HPDE6-E6E7 (cell line): ENCODE data around the gene ANTXR1.
A peak's percentile ranks its signal among the peaks of the same experiment; 100 is the strongest.

Source experiments
- DNase-seq: peaks from one replicate; pipeline ENCODE4 v3.0.0; 2011; ENCODE audit warnings: missing footprints; ENCODE audit errors: extremely low spot score

Gene ANTXR1

DNA sequence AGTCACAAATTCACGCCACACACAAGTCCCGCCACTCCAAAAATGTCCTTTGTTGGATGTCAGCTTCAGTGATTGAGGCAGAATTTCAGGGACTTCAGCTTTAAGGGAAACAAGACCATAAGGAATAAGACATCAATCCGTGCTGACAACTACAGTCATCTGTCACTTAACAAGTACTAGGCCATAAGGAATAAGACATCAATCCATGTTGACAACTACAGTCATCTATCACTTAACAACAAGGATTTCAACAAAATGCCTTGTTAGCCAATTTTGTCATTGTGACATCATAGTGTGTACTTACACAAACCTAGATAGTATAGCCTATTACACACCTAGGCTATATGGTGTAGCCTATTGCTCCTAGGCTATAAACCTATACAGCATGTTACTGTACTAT, 58.0 kb downstream of the ANTXR1 start:
- no peak for DNase-seq

DNA sequence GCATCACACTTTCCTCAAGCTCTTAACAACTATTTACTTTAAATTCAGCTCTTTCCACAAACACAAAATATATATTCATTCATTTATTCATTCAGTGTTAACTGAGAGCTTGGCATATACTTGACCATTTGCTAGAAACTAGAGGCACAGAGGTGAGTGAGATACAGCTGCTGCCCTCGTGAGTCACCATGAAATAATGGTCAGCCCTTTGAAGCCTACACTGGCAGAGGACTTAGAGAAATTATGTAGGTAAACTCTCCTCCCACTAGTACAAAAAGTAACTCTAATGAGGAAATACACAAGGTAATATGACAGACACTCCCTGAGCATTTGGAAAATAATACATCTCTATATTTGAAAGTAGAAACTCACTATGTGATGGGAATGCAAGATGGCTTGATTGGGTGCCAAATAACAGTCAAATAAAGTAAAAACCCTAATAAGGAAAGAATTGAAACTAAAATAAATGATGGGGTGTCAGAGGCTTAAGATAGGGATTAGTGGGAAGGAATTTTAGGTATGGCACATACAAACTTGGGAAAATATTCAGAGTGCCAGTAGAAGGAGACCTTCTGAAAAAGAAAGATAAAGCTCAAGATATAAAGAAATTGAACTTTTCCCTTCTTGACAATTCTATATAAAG, 61.1 kb downstream of the ANTXR1 start:
- no peak for DNase-seq

DNA sequence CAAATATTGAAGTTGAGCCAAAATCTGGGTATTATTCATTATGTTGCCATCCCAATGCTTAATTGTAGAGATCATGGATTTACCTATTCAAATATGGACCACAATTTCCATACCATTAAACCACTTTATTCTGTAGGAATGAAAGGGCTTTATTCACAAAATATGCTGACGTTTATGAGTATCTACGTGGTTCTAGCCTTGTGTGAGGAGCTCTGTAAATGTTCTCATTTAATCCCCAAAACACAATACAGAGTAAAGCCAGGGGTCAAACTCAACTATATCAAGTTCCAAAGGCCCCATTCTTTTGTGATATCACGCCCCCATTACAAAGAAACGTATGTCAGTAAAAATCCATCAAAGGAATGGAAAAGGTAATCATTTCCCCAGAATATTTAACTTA, 61.9 kb downstream of the ANTXR1 start:
- DNase-seq: no peak

DNA sequence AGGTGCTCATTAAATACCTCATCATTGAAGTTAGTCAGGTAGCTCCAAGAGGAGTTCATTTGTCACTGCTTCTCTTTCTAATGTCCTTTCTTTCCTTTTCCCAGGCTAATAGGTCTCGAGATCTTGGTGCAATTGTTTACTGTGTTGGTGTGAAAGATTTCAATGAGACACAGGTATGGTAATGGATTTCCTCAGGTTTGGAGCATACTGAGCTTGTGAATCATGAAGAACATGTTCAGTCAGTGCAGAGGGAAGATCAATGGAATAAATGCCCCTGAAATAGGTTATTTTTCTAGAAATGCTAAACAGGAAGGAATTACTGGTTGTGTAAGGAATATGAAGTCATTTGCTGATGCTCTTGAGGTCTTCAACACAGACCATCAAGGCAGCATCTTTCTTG, 62.5 kb downstream of the ANTXR1 start:
- DNase-seq: no peak

DNA sequence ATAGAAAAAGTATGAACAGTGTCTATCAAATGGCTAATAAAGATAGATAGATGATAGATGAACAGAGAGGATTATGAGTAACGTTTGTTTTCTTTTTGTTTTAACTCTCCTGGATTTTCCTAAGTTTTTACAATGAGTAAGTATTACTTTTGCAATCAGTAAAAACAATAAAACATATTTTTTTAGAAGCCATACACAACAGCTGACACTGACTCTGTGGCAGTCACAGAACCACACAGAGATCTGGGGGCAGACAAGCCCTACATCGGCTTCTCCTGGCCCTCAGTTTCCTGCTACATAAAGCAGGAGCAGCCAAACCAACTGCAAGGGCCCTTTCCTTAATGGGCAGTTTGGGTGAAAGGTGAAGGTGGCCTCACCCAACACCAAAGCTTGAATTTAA, 63.6 kb downstream of the ANTXR1 start:
- DNase-seq: no peak

DNA sequence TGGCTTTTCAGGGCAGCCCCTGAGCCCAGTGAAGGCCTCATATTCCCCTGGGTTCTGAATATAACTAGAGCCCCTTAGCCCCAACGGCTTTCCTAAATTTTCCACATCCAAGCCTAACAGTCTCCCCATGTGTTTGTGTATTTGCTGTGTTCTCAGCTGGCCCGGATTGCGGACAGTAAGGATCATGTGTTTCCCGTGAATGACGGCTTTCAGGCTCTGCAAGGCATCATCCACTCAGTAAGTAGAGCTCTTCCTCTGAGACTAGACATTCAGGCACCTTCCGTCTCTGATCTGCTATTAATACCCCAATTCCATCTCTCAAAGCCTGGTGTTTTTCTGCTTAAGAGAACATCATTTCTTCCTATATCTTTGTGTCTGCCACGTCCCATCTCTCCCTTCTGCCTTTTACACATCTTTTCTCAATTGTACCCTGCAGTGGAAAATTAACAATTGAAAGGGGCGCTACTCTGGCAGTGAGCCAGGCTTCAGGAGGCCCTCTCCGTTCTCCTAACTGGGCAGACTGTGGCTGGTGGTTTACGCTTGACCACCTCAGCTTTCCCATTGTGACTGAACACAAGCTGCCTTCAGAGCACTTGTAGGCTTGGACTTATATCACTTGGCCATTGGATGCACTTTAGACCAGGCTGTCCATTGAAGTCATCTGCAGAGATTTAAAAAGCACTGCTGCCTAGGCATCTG, 64.4 kb downstream of the ANTXR1 start:
- DNase-seq: no peak

DNA sequence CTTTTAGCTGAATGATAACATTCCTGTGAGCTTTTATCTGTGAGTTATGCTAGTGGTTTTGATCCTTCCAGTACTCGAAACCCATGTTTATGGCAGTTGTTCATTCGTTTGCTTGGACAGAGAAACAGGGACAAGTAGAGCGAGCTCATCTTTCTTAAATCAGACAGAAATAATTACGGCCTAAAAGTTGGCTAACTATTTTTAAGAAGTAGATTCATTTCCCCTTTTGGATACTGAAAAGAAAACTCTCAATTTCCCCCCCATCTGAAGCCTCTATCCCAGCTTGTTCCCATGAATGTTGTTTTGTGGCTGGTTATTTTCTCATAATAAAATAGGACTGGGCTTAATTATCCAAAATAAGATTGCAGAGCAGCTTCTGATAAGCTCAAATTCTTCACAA, 67.1 kb downstream of the ANTXR1 start:
- DNase-seq: no peak

DNA sequence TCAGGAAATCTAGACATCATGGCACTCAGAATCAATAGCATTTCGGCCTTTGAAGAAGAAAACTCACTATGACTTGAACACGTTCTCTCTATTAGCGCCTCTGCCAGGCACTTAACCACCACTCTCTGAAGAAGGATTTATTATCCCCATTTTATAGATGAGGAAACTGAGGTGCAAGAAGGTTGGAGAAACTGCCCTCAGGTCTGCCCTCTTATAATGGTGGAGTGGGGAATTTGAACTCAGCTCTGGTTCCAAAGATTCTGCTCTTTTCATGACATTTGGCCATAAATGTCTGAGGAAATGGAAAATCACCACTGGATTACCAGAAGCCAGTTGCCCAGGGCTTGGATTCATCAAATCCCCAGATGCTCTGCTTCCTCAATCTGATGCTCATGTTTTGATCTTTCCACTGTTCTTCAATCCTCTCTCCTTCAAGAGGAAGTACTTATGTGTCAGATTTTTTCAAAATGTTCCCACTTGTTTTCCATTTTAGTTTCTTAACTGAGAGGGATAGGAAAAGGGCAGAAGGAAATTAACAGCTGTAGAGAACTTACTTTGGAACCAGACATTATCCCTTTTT, 68.1 kb downstream of the ANTXR1 start:
- no peak for DNase-seq

DNA sequence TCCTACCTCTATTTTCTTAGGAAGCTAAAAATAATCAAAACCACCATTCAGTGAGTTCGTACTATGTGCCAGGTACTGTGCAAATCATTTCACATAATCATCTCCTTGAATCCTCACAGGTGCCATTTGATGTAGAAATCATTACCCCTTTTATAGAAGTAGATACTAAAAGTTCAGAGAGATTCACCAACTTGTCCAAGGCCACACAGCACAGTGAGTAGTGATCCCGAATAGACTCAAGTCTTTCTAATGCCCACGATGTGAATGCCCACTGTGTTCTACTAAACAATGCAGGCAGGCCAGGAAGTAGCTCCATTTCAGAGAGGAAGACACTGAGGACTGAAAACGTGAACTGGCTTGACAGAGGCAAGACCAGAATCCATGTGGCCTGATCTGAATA, 68.8 kb downstream of the ANTXR1 start:
- no peak for DNase-seq

DNA sequence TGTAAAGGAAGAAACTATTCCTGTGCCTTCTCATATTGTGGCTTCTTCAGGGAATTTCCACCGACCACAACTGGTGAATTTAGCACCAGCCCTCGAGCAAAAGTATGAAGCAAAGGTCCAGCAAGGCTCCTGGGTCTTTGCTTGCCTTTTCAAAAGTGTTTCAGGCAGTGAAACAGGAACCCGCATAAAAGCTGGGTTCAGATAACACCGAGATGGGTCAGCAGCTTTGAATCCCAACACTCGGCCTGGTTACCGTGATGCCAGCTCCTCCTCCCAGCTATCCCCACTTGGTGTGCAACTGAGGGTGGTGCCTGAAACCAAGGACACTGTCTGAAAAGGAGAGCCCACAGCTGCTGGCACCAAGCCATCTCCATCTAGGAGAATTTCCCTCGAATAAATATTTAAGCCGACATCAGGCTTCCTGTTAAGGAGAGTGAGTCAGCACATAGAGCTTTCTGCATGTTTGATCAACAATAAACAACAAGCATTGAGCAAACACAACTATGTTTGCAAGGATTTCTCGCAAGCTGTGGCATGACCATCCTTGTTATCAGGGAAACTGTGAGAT, 69.5 kb downstream of the ANTXR1 start:
- DNase-seq: peak; percentile 72

DNA sequence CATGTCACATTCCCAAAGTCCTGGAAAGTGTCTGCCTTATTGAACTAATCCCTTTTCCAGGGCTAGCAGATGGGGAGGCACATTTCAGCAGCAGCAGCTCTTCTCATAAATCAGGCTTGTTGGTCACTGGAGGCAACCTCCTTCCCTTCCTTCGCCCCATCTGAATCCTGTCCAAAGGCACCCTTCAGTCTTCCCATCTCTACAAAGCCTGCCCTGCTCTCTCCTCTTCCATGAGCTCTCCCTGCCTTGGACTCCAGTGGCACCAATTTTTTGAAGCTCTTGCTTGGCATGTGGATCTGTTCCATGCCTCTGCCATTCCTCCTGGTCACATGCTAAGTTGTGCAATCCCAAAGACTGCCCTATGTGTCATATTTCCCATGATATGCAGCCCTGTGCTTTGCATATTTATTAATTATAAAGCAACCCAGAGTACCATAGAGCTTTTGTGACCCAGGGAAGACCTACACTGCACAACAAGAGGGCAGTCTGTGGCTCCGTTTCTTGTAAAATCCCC, 70.3 kb downstream of the ANTXR1 start:
- DNase-seq: peak; percentile 42

DNA sequence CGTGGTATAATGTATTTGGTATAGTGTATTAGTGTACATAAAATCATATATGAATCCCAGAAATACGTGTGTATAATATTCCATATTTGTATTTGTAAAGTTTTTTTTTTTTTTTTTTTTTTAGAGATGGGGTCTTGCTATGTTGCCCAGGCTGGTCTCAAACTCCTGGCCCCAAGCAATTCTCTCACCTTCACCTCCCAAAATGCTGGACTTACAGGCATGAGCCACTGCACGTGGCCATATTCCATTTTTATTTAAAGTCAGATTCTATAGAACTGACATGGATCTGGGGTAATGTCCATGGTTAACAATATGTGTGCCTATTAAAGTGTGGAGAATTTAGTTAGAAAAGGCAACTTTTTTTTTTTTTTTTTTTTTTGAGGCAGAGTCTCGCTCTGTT, 71.5 kb downstream of the ANTXR1 start:
- DNase-seq: no peak

DNA sequence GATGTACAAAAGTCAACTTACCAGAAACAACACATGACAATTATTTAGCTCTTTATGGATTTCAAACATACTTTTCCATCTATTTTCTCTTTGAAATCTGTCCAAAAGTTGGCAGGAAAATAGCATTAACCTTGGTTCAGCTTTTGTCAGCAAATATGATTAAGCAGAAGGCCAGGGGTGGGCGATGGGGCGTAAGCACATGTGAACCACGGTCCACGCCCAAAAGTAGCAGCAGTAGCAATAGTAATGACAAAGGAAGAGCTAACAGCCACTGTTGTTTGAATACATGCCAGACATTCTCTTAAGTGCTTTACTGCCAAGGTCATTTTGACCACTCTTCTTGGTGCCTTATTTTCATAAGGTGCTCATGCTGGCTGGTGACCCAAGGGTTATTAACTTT, 73.5 kb downstream of the ANTXR1 start:
- DNase-seq: no peak

DNA sequence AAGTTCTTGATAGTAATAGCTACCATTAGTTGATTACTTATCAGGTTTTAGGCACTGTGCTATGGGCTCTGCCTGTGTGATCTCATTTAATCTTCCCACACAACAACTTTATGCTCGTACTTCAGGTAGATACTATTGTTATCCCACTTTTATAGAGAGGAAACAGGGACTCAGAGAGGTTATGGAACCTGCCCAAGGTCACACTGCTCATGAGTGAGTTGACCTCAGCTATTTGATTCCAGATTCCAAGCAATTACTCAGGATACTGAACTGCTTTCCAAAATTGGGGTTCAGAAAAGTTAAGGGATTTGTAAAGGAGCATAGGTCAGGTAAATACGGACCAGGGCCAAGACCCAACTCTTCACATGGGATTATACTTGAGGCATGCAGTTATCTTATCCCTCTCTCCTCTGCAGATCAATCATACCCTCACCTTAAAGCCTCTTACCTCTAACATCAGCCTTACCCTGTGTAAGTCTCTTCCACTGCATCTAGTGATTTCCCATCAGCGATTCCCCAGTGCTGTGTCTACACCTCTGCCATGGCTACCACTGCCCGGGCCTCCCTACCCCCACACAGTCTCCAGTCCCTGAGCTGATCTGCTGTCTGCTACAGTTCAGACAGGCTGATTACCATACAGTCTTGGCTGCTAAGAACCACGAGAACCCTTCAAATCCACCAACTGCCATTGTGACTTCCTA, 74.4 kb downstream of the ANTXR1 start:
- DNase-seq: no peak

DNA sequence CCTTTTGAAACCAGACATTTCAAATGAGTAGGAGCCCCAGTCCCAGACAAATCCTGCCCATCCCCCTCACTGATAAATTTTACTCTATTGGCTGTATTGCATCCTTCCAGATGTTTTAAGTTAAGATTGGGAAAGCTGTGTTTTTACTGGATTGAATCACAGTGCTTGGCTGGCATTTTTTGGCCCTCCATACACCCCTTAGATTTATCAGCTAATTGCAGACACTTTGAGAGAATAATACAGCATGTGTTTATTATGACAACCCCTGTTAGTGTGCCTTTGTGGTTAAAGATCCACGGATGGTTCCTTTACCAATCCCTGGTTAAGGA, 74.9 kb downstream of the ANTXR1 start:
- no peak for DNase-seq

DNA sequence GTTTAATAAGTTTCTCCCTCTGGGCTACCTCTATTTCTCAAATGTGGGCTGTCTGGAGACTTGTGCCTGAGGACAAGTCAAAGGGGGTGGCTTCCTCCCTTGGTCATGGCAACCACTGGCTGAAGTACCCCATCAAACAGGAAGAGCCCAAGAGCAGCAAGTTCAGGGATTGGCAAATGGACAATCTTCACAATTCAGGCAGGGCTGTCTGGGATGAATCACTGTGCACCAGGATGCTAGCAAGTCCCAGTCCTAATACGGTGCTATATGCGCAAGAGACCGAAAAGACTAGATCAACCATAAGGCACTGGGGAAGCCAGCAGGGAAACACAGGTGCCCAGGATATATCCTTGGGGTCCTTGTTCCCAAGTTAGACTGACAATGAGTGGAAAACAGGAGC, 75.5 kb downstream of the ANTXR1 start:
- DNase-seq: no peak

DNA sequence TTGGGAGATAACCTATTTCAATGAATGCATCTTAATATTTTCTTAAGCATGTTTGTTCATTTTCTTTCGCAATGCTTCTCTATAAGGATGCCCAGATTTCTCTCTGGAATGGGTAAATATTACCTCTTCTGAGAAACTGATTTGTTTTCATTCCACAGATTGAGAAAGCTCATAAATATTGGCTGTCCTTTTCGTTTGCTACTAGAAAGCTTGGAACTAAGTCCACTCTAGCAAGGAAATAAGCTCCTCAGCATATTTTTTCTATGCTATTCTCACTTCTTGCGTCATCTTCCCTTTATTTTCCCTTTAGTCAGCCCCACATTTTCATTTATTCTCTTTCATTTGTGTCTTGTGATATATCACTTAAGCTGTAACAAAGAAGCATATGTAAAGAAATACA, 76.3 kb downstream of the ANTXR1 start:
- DNase-seq: no peak

DNA sequence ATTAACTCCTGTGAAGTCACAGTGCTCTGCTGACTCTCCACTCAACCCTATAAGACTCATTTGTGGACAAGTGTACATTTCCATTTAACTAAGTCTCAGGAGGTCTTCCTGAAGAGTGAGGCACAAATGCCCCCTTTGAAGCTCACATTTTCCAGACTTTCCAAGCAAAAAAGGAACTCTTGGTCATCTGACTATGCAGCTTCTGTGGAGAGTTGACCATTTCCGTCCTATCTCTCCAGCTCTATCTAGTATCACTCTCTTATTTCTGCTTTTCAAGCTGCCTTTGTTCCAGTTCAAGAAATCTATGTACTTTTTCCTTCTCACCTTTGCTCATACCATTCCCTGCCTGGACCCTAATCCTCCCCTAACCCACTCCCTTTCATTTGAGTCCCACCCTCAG, 77.0 kb downstream of the ANTXR1 start:
- no peak for DNase-seq

DNA sequence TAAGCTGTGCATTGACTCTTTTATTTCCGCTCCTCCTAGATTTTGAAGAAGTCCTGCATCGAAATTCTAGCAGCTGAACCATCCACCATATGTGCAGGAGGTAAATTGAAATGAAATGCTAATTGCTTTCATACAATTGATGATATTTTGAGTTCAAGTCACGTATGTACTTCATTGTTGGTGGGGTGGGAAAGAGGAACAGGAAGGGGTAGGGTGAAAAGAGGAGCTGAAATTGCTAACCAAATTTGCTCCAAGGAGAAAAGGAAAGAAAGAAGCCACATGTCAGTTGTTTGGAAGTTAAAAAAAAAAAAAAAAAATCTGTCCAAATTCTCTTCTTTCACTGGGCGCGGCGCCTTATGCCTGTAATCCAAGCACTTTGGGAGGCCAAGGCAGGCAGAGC, 77.8 kb downstream of the ANTXR1 start:
- no peak for DNase-seq

DNA sequence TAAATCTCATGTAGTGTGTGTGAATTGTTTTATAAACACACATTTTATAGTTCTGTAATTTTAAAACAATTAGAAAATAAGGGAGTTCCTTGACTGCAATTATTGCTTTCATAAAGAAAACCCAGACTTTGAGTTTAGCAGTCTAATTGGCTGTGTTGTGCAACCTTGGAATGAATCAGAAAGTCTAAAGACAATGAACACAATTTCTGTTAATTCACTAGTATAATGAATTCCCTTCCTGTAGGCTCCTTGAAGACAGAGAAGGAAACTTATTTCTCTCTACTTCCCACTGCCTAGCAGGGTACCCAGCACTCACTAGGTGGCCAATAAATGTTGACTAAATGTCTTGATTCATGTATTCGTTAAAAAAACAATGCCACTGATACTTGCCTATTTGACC, 79.9 kb downstream of the ANTXR1 start:
- no peak for DNase-seq

DNA sequence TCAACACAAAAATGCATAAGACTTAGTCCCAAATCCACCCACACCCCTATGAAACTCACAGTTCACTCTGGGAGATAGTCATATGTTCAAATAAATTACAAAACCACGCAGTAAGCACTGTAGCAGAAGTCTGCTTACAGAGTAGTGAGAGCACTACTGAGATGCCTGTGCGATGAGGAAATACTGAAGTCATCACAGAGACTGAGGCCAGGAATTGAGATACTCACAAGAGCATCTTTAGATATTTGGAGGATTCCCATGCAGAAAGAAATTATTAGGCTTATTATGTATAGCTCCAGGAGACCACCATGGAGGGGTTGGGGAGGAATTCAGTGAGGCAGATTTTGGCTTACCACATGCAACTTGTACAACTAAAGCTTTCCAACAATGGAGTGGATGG, 82.3 kb downstream of the ANTXR1 start:
- no peak for DNase-seq

DNA sequence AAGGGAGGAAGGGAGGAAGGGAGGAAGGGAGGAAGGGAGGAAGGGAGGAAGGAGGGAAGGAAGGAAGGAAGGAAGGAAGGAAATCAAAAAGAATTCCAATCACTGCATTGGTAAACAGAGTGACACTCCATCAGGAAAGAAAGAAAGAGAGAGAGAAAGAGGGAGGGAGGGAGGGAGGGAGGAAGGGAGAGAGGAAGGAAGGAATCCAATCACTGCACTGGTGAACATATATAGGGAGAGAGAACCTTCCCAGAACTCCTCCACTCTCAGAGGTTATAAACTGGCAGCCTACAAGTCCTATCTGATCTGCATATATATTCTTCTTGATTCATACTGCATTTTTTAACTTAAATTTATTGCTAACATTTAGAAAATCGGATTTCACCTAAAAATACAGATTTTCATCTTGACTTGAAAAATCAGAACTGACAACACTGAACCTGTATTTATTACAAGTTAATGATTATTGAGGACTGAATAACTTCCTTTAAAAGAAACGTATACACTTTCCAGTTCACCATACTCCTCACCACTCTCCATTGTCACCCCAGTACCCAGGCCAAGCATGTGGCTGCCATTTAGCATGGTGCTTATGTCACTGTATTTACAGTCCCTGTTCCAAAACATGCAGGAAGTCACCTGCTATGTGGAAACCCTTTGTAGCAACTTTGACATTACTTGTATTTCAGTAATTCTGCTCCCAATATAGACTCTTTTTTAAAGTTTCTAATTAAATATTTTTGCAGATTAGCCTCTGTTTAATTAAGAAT, 83.5 kb downstream of the ANTXR1 start:
- DNase-seq: no peak
